Ovary (tissue), 3 donors: ENCODE results near the gene UCKL1.

Experiments
- CTCF ChIP-seq, 3 donors: fragments of 450-650 bp in 2 of 3; fragments of 200-600 bp in 1 of 3; IDR thresholded peaks; one replicate each; pipeline versions ENCODE4 v1.5.1 to v1.8.0; 2016 to 2022; ENCODE audit warnings: antibody characterized with exemption in 3 of 3, mild to moderate bottlenecking in 1 of 3
- POLR2A ChIP-seq: fragments of 450-650 bp; IDR thresholded peaks from one replicate; pipeline ENCODE4 v1.6.1; 2017; ENCODE audit warnings: antibody characterized with exemption, mild to moderate bottlenecking, moderate library complexity
- donor health status: DM: no; HTN: no; CAD: no.

DNA sequence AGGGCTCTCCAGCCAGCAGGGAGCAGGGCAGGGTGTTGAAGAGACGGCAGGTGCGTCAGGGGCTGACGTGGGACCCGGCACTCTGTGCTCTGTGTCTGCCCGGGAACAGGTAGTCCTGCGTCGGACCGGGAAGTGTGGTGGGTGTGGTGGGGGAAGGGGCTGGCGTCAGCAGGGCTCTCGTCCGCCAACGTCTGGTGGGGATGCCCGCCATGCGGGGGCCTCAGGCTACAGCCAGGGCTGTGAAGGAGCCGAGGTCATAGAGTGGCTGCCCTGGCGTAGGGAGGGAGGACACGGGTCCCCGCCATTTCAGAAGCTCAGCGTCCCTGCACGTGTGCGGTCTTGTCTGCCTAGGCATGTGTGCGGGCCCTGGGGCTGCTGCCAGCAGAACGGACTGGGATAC lies 36.0 kb downstream of the UCKL1 start:
- TF ChIP-seq CTCF (IDR thresholded peaks at IDR 0.05) (no peak), POLR2A (no peak)
